Transverse colon (tissue), 4 donors: ENCODE data around the gene COL5A3. TPM values are rescaled to one million over a fixed set of nuclear protein-coding genes. Genes with fewer than 3 reads are reported as not detected.

ENCODE experiments used
- DNase-seq: peaks from one replicate; pipeline ENCODE4 v3.0.0-alpha.2; 2019
- H3K27ac ChIP-seq, 4 donors: fragments of 200-600 bp; sonication (generic); 2 replicates each; pipeline ENCODE4 v1.5.1; 2016 to 2018; ENCODE audit warnings: inconsistent platforms in 4 of 4
- H3K27me3 ChIP-seq: fragments of 200-600 bp; sonication (generic); 2 replicates; pipeline ENCODE4 v1.5.1; 2017; ENCODE audit warnings: inconsistent platforms
- H3K36me3 ChIP-seq, 4 donors: fragments of 200-600 bp; sonication (generic); 2 replicates each; pipeline ENCODE4 v1.5.1; 2017 to 2019; ENCODE audit warnings: inconsistent platforms in 4 of 4
- H3K4me1 ChIP-seq, 4 donors: fragments of 200-600 bp; sonication (generic); 2 replicates each; pipeline ENCODE4 v1.5.1; 2017 to 2020; ENCODE audit warnings: inconsistent platforms in 4 of 4
- H3K4me3 ChIP-seq, 4 donors: fragments of 200-600 bp; sonication (generic); 1 replicate in 1 of 4; 2 replicates in 3 of 4; pipeline versions ENCODE4 v1.5.1 to v1.6.1; 2017 to 2019; ENCODE audit warnings: inconsistent platforms in 4 of 4
- H3K9me3 ChIP-seq, 2 donors: fragments of 200-600 bp; sonication (generic); 2 replicates each; pipeline ENCODE4 v1.5.1; 2017 to 2019; ENCODE audit warnings: inconsistent platforms in 2 of 2
- CTCF ChIP-seq, 5 experiments: fragments of 200-600 bp in 3 of 5; fragments of 450-650 bp in 2 of 5; sonication (generic) in 3 of 5; IDR thresholded peaks; 1 replicate in 2 of 5; 2 replicates in 3 of 5; pipeline ENCODE4 v1.5.1; 2016 to 2017; ENCODE audit warnings: antibody characterized with exemption in 5 of 5, inconsistent platforms in 3 of 5, mild to moderate bottlenecking in 2 of 5, moderate library complexity in 1 of 5
- EP300 ChIP-seq: sonication (generic); formaldehyde crosslinking; IDR thresholded peaks from one replicate; pipeline ENCODE4 v1.6.1; 2017; ENCODE audit warnings: antibody characterized with exemption, low read depth
- POLR2A ChIP-seq: fragments of 450-650 bp; IDR thresholded peaks from one replicate; pipeline ENCODE4 v1.6.1; 2016; ENCODE audit warnings: antibody characterized with exemption, mild to moderate bottlenecking, moderate library complexity
- POLR2AphosphoS5 ChIP-seq, 3 donors: sonication (generic); formaldehyde crosslinking; IDR thresholded peaks; one replicate each; pipeline ENCODE4 v1.6.1; 2016; ENCODE audit warnings: antibody characterized with exemption in 3 of 3
- WGBS, 2 donors: methylation state at CpG; one replicate each; pipeline ENCODE4 v1.1.5; 2018; ENCODE audit warnings: low coverage in 1 of 2; 5-methylcytosine and 5-hydroxymethylcytosine counted together
- in situ Hi-C, 4 donors: fragments of 200-750 bp; cut with MboI; loops; one replicate each; pipeline versions ENCODE4 v1.15.0 to v1.15.1; 2017; ENCODE audit warnings: low sequenced_read_pairs in 3 of 4, low pct_ligation_motif_present in 1 of 4, low pct_unique_long_range_greater_than_20kb in 1 of 4
- intact Hi-C: fragments of 100-400 bp; cut with DNase I; formaldehyde crosslinking; loops from one replicate; pipeline ENCODE4 v1.15.1; 2023; ENCODE audit warnings: low total_unique reads
- total RNA-seq, 4 donors: library from RNA; depleted of rRNA; stranded (reverse); fragments of >200 nt; gene quantifications; one replicate each; pipeline ENCODE4 v1.1.0, GENCODE V29; 2016

Gene COL5A3
- total RNA-seq, 4 donors from 2014 or later: 2.5 to 17.7 (median 7.9) TPM

GRCh38 chr19:9989504-9989903 lies 20.8 kb downstream of the COL5A3 start:
- intact Hi-C loops: no loop called here
- no peak overlapping the region for H3K27ac ChIP-seq
- no peaks in the 10 kb centered on the region for H3K36me3 ChIP-seq
- no peaks in the 10 kb centered on the region for H3K9me3 ChIP-seq
- H3K4me1 ChIP-seq: peaks cover 0 to 3% (median 0%) of the 10 kb centered on the region in 4 donors
- no peak for DNase-seq
- TF ChIP-seq POLR2AphosphoS5 (IDR thresholded peaks at IDR 0.05) (no peak), CTCF (IDR thresholded peaks at IDR 0.05) (no peak)
- in situ Hi-C loops: no loop called here
- H3K27me3 ChIP-seq: no peaks in the 10 kb centered on the region
- 93% methylated on average over 3 of the region's 3 CpGs; no CpG with 5 or more reads in 1 of the 2 donors for WGBS, 2 donors
- H3K4me3 ChIP-seq: no peak overlapping the region

- in situ Hi-C loops (no loop called here), intact Hi-C loops (no loop called here)
- Histone ChIP-seq H3K4me3 (no peak overlapping the region), H3K27ac (peak overlapping the region in 1 of 4 donors; percentile 34), H3K36me3 (no peaks in the 10 kb centered on the region), H3K9me3 (no peaks in the 10 kb centered on the region), H3K4me1 (peaks cover 0 to 3% (median 0%) of the 10 kb centered on the region in 4 donors), H3K27me3 (no peaks in the 10 kb centered on the region)
- 24 to 50% methylated on average over 6 to 8 of the region's 8 CpGs for WGBS, 2 donors
- peak; percentile 13 for DNase-seq
- TF ChIP-seq POLR2A (no peak), CTCF (IDR thresholded peaks at IDR 0.05) (no peak), EP300 (no peak)
Observed at GRCh38 chr19:9986787-9987281, 23.5 kb downstream of the COL5A3 start.

- 77 to 90% methylated on average over 7 to 8 of the region's 8 CpGs for WGBS, 2 donors
- TF ChIP-seq CTCF (IDR thresholded peaks at IDR 0.05) (no peak), POLR2AphosphoS5 (IDR thresholded peaks at IDR 0.05) (no peak), POLR2A (no peak), EP300 (no peak)
- intact Hi-C loops: no loop called here
- Histone ChIP-seq H3K27me3 (no peaks in the 10 kb centered on the region), H3K4me3 (no peak overlapping the region), H3K9me3 (no peaks in the 10 kb centered on the region), H3K27ac (no peak overlapping the region), H3K36me3 (no peaks in the 10 kb centered on the region), H3K4me1 (no peaks in the 10 kb centered on the region)
- DNase-seq: no peak
- in situ Hi-C loops: no loop called here
Observed at GRCh38 chr19:9981406-9982260, 28.7 kb downstream of the COL5A3 start.

GRCh38 chr19:9972103-9972502 lies 38.2 kb downstream of the COL5A3 start:
- Histone ChIP-seq H3K4me1 (no peaks in the 10 kb centered on the region), H3K27me3 (peaks cover under 1% of the 10 kb centered on the region), H3K27ac (no peak overlapping the region), H3K9me3 (no peaks in the 10 kb centered on the region), H3K4me3 (no peak overlapping the region), H3K36me3 (no peaks in the 10 kb centered on the region)
- in situ Hi-C loops: no loop called here
- intact Hi-C loops: no loop called here
- 87% methylated on average over 6 of the region's 6 CpGs for WGBS, 2 donors
- no peak for DNase-seq
- TF ChIP-seq POLR2AphosphoS5 (IDR thresholded peaks at IDR 0.05) (no peak), CTCF (IDR thresholded peaks at IDR 0.05) (no peak), POLR2A (no peak), EP300 (no peak)
